NT2/D1 (cell line): ENCODE results near the gene DCAF8.

Experiments
- DNase-seq: peaks from one replicate; pipeline ENCODE4 v3.0.0-alpha.2; 2011; ENCODE audit warnings: low read depth, low spot score
- H3K27me3 ChIP-seq: 2 replicates; pipeline ENCODE4 v1.6.0; 2011; ENCODE audit warnings: mild to moderate bottlenecking; ENCODE audit not compliant: insufficient read length, insufficient read depth
- H3K36me3 ChIP-seq: 2 replicates; pipeline ENCODE4 v1.6.1; 2011; ENCODE audit warnings: mild to moderate bottlenecking, low read length, mixed read lengths; ENCODE audit not compliant: insufficient read depth, insufficient read length
- H3K4me1 ChIP-seq: 2 replicates; pipeline ENCODE4 v1.5.1; 2011; ENCODE audit not compliant: insufficient read depth, insufficient read length
- H3K4me3 ChIP-seq: 2 replicates; pipeline ENCODE4 v1.5.1; 2011; ENCODE audit warnings: low read depth; ENCODE audit not compliant: insufficient read length
- H3K9ac ChIP-seq: 2 replicates; pipeline ENCODE4 v1.6.0; 2011; ENCODE audit warnings: low read depth; ENCODE audit not compliant: insufficient read length
- H3K9me3 ChIP-seq: 2 replicates; pipeline ENCODE4 v1.5.1; 2011; ENCODE audit warnings: mild to moderate bottlenecking, low read length; ENCODE audit not compliant: insufficient read depth
- SUZ12 ChIP-seq: IDR thresholded peaks from 2 replicates; pipeline ENCODE4 v1.6.1; 2011; ENCODE audit not compliant: insufficient read length, insufficient read depth; ENCODE audit errors: extremely low read depth
- YY1 ChIP-seq: IDR thresholded peaks from 2 replicates; pipeline ENCODE4 v1.6.1; 2011; ENCODE audit not compliant: insufficient read length, insufficient read depth
- ZNF274 ChIP-seq: IDR thresholded peaks from 2 replicates; pipeline ENCODE4 v1.6.1; 2011; ENCODE audit warnings: mild to moderate bottlenecking, low read depth, low read length

The DCAF8 gene

GRCh38 chr1:160189649-160190625 is 72.4 kb downstream of the DCAF8 start, which contains the start of gene CASQ1:
TSS of gene CASQ1 (plus strand) at chr1:160190575. CDS start at chr1:160190752, 177 bp downstream.
- Histone ChIP-seq H3K4me3 (no peak within 1 kb of the TSS), H3K4me1 (peaks cover 21% of the 10 kb centered on the region), H3K9ac (no peak within 1 kb of the TSS), H3K27me3 (no peaks in the 10 kb centered on the region), H3K9me3 (no peaks in the 10 kb centered on the region), H3K36me3 (no peaks in the 10 kb centered on the region)
- no peak for DNase-seq
- TF ChIP-seq YY1: no peak
- no peak for TF ChIP-seq SUZ12
- no peak for TF ChIP-seq ZNF274

GRCh38 chr1:160188341-160188740 is 74.0 kb downstream of the DCAF8 start:
- no peaks in the 10 kb centered on the region for H3K36me3 ChIP-seq
- peaks cover 13% of the 10 kb centered on the region for H3K4me1 ChIP-seq
- no peak for DNase-seq
- H3K27me3 ChIP-seq: no peaks in the 10 kb centered on the region
- H3K4me3 ChIP-seq: no peak overlapping the region
- no peak overlapping the region for H3K9ac ChIP-seq
- no peaks in the 10 kb centered on the region for H3K9me3 ChIP-seq
- no peak for TF ChIP-seq SUZ12
- no peak for TF ChIP-seq ZNF274
- no peak for TF ChIP-seq YY1

- H3K4me3 ChIP-seq: no peak overlapping the region
- H3K9me3 ChIP-seq: no peaks in the 10 kb centered on the region
- H3K36me3 ChIP-seq: no peaks in the 10 kb centered on the region
- no peaks in the 10 kb centered on the region for H3K27me3 ChIP-seq
- peaks cover 13% of the 10 kb centered on the region for H3K4me1 ChIP-seq
- DNase-seq: no peak
- H3K9ac ChIP-seq: no peak overlapping the region
- TF ChIP-seq ZNF274: no peak
- no peak for TF ChIP-seq YY1
- TF ChIP-seq SUZ12: no peak
Observed at GRCh38 chr1:160187407-160187806, 74.9 kb downstream of the DCAF8 start.

GRCh38 chr1:160186729-160187128 is 75.6 kb downstream of the DCAF8 start:
- no peak for DNase-seq
- no peak for TF ChIP-seq SUZ12
- no peak for TF ChIP-seq ZNF274
- no peak for TF ChIP-seq YY1
- H3K9ac ChIP-seq: no peak overlapping the region
- H3K4me1 ChIP-seq: peaks cover 7% of the 10 kb centered on the region
- H3K27me3 ChIP-seq: no peaks in the 10 kb centered on the region
- no peak overlapping the region for H3K4me3 ChIP-seq
- no peaks in the 10 kb centered on the region for H3K36me3 ChIP-seq
- H3K9me3 ChIP-seq: no peaks in the 10 kb centered on the region

GRCh38 chr1:160186246-160186645 is 76.1 kb downstream of the DCAF8 start:
- Histone ChIP-seq H3K36me3 (no peaks in the 10 kb centered on the region), H3K4me1 (peaks cover 6% of the 10 kb centered on the region), H3K9ac (no peak overlapping the region), H3K9me3 (no peaks in the 10 kb centered on the region), H3K27me3 (no peaks in the 10 kb centered on the region), H3K4me3 (no peak overlapping the region)
- TF ChIP-seq YY1 (no peak), ZNF274 (no peak), SUZ12 (no peak)
- no peak for DNase-seq

GRCh38 chr1:160179336-160179735 is 83.0 kb downstream of the DCAF8 start:
- Histone ChIP-seq H3K9ac (no peak overlapping the region), H3K4me1 (no peaks in the 10 kb centered on the region), H3K9me3 (0 out of 2 replicates have a peak, but pooled peaks cover 4% of the 10 kb centered on the region), H3K4me3 (no peak overlapping the region), H3K36me3 (no peaks in the 10 kb centered on the region), H3K27me3 (no peaks in the 10 kb centered on the region)
- DNase-seq: no peak
- TF ChIP-seq YY1 (no peak), ZNF274 (no peak), SUZ12 (no peak)

GRCh38 chr1:160178731-160179130 is 83.6 kb downstream of the DCAF8 start:
- Histone ChIP-seq H3K27me3 (peaks cover 6% of the 10 kb centered on the region), H3K36me3 (no peaks in the 10 kb centered on the region), H3K4me1 (no peaks in the 10 kb centered on the region), H3K9ac (no peak overlapping the region), H3K9me3 (0 out of 2 replicates have a peak, but pooled peaks cover 4% of the 10 kb centered on the region), H3K4me3 (no peak overlapping the region)
- DNase-seq: no peak
- TF ChIP-seq ZNF274 (no peak), YY1 (no peak), SUZ12 (no peak)
